ENCODE results near the gene AIFM2. TPM values are rescaled to one million over a fixed set of nuclear protein-coding genes. Genes with fewer than 3 reads are reported as not detected.
A peak's percentile ranks its signal among the peaks of the same experiment; 100 is the strongest.

Gene AIFM2
- total RNA-seq, 4 donors from 2014 or later = 13.3 to 21.8 (median 17.2) TPM

DNA sequence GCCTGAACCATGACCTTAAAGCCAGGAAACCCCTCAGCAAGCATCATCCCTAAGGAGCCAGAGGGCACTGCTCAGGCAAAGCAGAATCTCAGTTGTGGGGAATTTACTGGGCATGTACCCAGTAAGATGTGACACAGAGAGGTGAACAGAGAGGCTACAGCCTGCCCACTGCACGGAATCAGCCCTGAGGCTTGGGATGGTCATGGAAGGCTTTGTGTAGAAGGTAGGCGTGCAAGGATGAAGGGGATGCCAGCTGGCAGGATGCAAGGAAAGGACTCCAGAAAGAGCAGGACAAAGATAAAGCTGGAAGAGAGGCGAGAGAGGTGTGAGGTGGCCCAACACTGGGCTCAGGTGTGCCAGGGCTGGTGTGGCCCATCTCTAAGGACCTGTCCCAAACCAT, 2.4 kb upstream of the AIFM2 start:
- TF ChIP-seq, protein P1, sequence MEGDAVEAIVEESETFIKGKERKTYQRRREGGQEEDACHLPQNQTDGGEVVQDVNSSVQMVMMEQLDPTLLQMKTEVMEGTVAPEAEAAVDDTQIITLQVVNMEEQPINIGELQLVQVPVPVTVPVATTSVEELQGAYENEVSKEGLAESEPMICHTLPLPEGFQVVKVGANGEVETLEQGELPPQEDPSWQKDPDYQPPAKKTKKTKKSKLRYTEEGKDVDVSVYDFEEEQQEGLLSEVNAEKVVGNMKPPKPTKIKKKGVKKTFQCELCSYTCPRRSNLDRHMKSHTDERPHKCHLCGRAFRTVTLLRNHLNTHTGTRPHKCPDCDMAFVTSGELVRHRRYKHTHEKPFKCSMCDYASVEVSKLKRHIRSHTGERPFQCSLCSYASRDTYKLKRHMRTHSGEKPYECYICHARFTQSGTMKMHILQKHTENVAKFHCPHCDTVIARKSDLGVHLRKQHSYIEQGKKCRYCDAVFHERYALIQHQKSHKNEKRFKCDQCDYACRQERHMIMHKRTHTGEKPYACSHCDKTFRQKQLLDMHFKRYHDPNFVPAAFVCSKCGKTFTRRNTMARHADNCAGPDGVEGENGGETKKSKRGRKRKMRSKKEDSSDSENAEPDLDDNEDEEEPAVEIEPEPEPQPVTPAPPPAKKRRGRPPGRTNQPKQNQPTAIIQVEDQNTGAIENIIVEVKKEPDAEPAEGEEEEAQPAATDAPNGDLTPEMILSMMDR (IDR thresholded peaks at IDR 0.05) = no peak
- TF ChIP-seq POLR2A (IDR thresholded peaks at IDR 0.05; ENCODE audit: low read depth) = no peak
- no peak for TF ChIP-seq EP300 (IDR thresholded peaks at IDR 0.05)
- no peak for TF ChIP-seq POLR2AphosphoS5 (IDR thresholded peaks at IDR 0.05)
- H3K4me1 ChIP-seq = peaks cover 14 to 30% (median 24%) of the 10 kb centered on the region in 4 donors
- DNase-seq (ENCODE audit: extremely low spot score) = no peak
- no peaks in the 10 kb centered on the region for H3K9me3 ChIP-seq
- no peak overlapping the region for H3K4me3 ChIP-seq
- 96% methylated on average over 3 of the region's 3 CpGs for WGBS
- H3K36me3 ChIP-seq = peaks cover 9 to 18% (median 17%) of the 10 kb centered on the region in 4 donors
- intact Hi-C loops (cut with DNase I) = no loop called here
- H3K27me3 ChIP-seq = no peaks in the 10 kb centered on the region
- no peak overlapping the region for H3K27ac ChIP-seq (replicated peaks in 1 of 4)

DNA sequence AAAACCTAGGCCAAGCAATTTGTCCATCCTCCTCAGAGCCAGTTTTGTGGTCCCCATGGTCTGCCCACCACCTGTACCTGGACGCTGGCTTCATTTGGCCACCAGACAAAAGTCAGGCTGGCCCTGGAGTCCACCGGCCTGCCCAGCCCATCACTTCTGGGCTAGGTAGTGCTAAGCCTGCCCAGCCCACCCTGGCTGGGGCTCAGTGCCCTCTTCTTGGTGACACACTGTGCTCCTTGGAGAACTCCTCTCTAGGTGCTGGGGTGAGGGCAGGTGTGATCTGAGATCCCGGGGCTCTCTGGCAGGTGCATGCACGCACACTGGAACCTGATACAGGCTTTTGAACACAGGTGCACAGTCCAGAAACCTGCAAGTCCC, 1.1 kb downstream of the AIFM2 start:
- DNase-seq (ENCODE audit: extremely low spot score) = no peak
- Histone ChIP-seq H3K4me1 (peaks cover 14 to 30% (median 24%) of the 10 kb centered on the region in 4 donors), H3K27ac (replicated peaks in 1 of 4) (peak overlapping the region; percentile 84 to 87 (median 86)), H3K4me3 (peak overlapping the region; percentile 79 to 87 (median 82)), H3K36me3 (peaks cover 0 to 15% (median 10%) of the 10 kb centered on the region in 4 donors), H3K27me3 (no peaks in the 10 kb centered on the region), H3K9me3 (no peaks in the 10 kb centered on the region)
- TF ChIP-seq POLR2AphosphoS5 (IDR thresholded peaks at IDR 0.05) = no peak
- TF ChIP-seq POLR2A (IDR thresholded peaks at IDR 0.05; ENCODE audit: low read depth) = no peak
- no peak for TF ChIP-seq EP300 (IDR thresholded peaks at IDR 0.05)
- TF ChIP-seq, protein P1 (IDR thresholded peaks at IDR 0.05) = no peak
- intact Hi-C loops (cut with DNase I) = no loop called here
- 100% methylated on average over 3 of the region's 4 CpGs for WGBS

DNA sequence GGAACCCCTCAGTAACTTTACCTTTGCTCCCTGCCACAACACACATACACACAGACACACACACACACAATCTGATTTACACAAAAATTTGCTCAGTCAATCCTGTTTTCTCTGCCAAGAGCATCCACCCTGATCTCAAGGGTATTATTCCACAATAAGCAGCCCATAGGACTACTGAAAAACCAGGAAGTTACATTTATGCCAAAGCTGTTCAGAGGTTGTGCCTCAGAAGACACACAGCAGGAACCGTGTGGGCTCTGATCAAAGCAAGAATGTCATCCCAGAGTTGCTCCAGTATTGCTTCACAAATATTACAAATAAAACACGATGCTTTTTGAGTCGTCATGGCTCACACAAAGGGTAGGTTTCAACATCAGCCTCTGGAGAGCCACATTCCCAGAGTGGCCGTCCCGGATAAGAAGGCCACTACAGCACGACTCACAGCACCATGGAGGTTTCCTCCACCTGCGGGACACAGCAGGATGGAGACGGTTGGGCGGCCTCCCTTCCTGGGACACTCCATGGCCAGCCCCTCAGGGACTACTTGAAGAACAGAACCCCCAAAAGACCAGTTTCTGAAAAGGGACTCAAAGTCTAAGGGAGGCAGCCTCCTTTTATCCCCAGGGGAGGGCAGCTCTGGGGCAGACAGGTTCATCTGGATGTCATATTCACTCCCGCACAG, 1.6 kb downstream of the AIFM2 start:
- Histone ChIP-seq H3K27me3 (no peaks in the 10 kb centered on the region), H3K27ac (replicated peaks in 1 of 4) (peak overlapping the region; percentile 84 to 87 (median 86)), H3K4me1 (peaks cover 14 to 30% (median 24%) of the 10 kb centered on the region in 4 donors), H3K36me3 (peaks cover 0 to 15% (median 10%) of the 10 kb centered on the region in 4 donors), H3K9me3 (no peaks in the 10 kb centered on the region), H3K4me3 (peak overlapping the region in 3 of 4 donors; percentile 79 to 87 (median 81))
- TF ChIP-seq, protein P1 (IDR thresholded peaks at IDR 0.05) = no peak
- TF ChIP-seq POLR2A (IDR thresholded peaks at IDR 0.05; ENCODE audit: low read depth) (no peak), POLR2AphosphoS5 (IDR thresholded peaks at IDR 0.05) (no peak), EP300 (IDR thresholded peaks at IDR 0.05) (no peak)
- WGBS = 83% methylated on average over 10 of the region's 10 CpGs
- peak; percentile 89 for DNase-seq (ENCODE audit: extremely low spot score)
- intact Hi-C loops (cut with DNase I) = no loop called here

DNA sequence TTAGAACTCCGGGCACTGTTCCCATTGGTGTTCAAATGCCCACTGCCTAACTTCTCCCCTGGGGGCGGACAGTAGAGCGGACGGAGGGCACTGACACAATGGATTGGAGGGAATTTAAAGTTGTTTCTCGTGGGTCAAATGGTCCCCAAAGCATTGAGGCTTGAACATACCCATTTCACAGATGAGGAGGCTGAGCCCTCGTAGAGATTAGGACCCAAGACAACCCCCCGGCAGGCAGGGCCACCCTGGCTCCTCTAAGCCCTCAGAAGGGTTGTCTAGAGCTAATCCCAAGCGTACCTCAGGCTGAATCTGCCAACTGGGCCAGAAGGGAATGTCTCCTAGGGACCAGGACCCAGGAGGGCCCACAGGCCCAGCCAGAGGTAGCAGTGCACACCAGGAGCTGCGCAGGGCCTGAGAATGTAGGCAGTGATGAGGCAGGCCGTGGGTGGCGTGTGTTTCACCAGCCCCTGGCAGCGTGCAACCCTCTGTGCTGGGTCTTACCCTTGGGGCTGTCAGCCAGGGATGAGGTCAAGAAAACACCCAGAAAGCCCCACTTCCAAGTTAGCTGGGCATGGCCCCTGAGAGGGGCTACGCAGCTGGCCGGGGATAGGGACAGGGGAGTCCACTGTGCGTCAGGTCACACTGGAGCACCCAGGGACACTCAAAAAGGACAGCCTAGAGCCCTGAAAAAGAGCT, 5.8 kb downstream of the AIFM2 start:
- DNase-seq (ENCODE audit: extremely low spot score) = no peak

More for the DNA sequence above, 5.8 kb downstream of the AIFM2 start:
- Histone ChIP-seq H3K27me3 (no peaks in the 10 kb centered on the region), H3K4me3 (no peak overlapping the region), H3K9me3 (no peaks in the 10 kb centered on the region), H3K4me1 (peaks cover 10 to 12% (median 12%) of the 10 kb centered on the region in 4 donors), H3K36me3 (peaks cover 0 to 34% (median 30%) of the 10 kb centered on the region in 4 donors), H3K27ac (replicated peaks in 1 of 4) (no peak overlapping the region)
- 93% methylated on average over 6 of the region's 15 CpGs for WGBS
- intact Hi-C loops (cut with DNase I) = no loop called here
- TF ChIP-seq, protein P1 (IDR thresholded peaks at IDR 0.05) = no peak
- no peak for TF ChIP-seq POLR2AphosphoS5 (IDR thresholded peaks at IDR 0.05)
- no peak for TF ChIP-seq EP300 (IDR thresholded peaks at IDR 0.05)
